NCI-H2196 (cell line): Measurements from ENCODE around the gene RIPK4.

Experiments used
- DNase-seq: peaks from one replicate; lab custom pipeline; 2025; ENCODE audit not compliant: unreplicated experiment; lab: John Stamatoyannopoulos, UW

Gene RIPK4

GRCh38 chr21:41755258-41755933, 11.5 kb downstream of the RIPK4 start:
- no peak for DNase-seq

- DNase-seq, result no peak
These were observed 12.4 kb downstream of the RIPK4 start for GRCh38 chr21:41754479-41754891.

GRCh38 chr21:41753006-41753898, 13.6 kb downstream of the RIPK4 start:
- DNase-seq, result no peak

- no peak for DNase-seq
These were observed 14.6 kb downstream of the RIPK4 start for GRCh38 chr21:41752231-41752681.

GRCh38 chr21:41751611-41752011, 15.2 kb downstream of the RIPK4 start:
- DNase-seq, result no peak

GRCh38 chr21:41750532-41751151, 16.2 kb downstream of the RIPK4 start:
- no peak for DNase-seq

- DNase-seq, result no peak
These were observed 16.8 kb downstream of the RIPK4 start for GRCh38 chr21:41750051-41750450.

- no peak for DNase-seq
These were observed 17.6 kb downstream of the RIPK4 start for GRCh38 chr21:41749286-41749685.

GRCh38 chr21:41747943-41748738, 18.7 kb downstream of the RIPK4 start:
- no peak for DNase-seq

GRCh38 chr21:41746744-41747006, 20.2 kb downstream of the RIPK4 start:
- DNase-seq, result no peak

- no peak for DNase-seq
These were observed 20.7 kb downstream of the RIPK4 start for GRCh38 chr21:41745971-41746743.

- DNase-seq, result no peak
These were observed 21.6 kb downstream of the RIPK4 start for GRCh38 chr21:41745026-41745820.

- no peak for DNase-seq
These were observed 22.6 kb downstream of the RIPK4 start for GRCh38 chr21:41744028-41744930.

- no peak for DNase-seq
These were observed 23.4 kb downstream of the RIPK4 start for GRCh38 chr21:41743321-41744027.

- no peak for DNase-seq
These were observed 24.6 kb downstream of the RIPK4 start for GRCh38 chr21:41742073-41742875.

GRCh38 chr21:41741253-41742072, 25.4 kb downstream of the RIPK4 start:
- DNase-seq, result no peak
